NCI-H526 (cell line): ENCODE data around the gene MAP3K7.
A peak's percentile ranks its signal among the peaks of the same experiment; 100 is the strongest.

Experiments
- DNase-seq, 2 experiments: peaks; one replicate each; lab custom pipeline; 2025; lab: John Stamatoyannopoulos, UW

The MAP3K7 gene

DNA sequence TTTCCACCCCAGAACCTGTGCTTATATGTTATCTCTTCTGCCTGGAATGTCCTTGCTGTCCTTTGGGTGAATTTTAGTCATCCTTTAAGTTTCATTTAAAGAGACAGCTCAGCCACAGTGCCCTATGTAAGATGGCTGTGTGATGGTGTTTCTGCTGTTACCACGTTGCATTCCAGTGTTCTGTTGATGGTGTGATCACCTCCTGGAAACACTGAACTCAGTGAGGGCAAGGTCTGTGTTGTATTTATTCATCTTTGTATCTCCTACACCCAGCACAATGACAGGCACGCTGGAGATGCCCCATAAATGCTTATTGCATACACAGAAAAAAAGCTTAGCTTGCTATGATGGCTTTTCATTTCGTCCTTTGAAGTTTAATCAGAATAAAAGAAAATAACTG lies 102.5 kb downstream of the MAP3K7 start:
- DNase-seq: no peak

DNA sequence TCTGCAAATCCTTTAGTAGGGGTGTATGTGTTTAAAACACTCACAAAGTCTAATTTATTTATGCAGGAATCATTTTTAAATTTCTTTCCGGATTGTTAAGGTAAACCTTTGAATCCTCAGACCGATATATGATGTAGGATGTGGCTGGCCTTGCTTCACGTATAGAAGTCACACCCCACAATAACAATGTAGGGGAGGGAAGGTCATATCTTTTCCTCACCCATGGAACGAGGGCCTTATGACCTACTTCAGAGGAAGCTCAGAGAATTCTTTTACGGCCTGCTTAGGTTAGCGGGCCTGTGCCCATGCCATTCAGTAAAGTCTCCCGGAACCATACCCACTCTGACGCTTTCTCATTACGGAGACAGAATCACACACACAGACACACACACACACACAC lies 102.9 kb downstream of the MAP3K7 start:
- DNase-seq: no peak

DNA sequence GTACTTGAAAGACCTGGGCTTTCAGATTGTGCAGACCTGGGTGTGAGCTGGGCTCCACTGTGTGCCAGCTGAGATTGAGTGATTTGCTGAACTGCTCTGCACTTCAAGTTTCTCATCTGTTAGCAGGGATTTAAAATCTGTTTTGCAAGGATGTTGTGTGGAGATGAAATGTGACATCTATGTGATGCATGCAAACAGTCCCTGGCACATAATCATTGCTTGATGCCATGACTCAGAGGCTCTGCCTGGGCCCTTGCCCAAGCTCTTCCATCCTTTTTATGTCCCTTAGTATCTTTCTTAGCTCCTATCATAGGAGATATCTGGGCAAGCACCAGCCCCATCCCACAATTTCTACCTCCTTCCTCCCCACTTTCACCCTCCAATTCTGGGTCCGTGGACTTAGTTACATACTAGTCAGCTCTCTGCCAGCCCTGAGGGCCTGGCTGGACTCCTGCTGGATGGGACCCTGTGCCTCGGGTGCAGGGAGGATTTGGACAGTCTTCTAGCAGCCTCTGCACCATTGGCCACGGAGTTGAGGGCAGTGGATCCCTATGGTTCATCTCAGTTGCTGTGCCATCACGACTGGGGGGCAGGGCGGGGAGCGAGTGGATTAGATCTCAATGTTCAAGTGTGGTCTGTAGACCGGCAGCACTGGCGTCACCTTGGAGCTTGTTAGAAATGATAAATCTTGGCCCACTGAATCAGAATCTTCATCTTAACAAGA lies 103.6 kb downstream of the MAP3K7 start:
- DNase-seq: no peak

DNA sequence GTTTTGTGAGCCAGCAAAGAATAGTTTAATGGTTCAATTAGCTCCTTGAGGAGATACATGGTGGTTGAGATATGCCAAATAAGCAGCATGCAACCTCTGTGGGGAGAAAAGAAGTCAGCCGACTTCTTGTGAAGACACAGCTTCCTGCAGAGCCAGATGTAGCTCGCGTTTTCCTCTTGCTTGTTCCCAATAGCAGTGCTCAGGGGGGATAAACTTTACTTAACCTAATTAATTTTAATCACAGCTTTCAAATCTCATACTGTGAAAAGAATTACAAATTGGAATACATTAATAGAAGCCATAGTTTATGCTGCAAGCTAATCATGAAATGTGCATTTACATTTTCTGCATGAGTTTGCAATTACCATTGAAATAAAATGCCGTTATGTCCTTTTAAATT lies 106.2 kb downstream of the MAP3K7 start:
- no peak for DNase-seq

DNA sequence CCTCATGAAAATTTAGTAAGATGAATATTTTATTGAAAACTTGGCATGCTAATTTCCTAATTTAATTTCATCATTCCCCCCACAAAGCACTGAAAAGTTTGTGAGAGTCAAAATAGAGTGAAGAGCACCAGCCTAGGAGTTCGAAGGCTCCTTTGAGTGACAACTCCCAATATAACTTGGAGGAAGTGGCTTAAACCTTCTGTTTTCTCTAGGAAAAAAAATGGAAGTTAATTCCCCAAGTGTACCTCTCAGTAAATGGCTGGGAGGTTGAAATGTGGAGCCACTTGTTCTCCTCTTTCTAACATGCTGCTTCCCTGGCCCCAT lies 107.3 kb downstream of the MAP3K7 start:
- no peak for DNase-seq

DNA sequence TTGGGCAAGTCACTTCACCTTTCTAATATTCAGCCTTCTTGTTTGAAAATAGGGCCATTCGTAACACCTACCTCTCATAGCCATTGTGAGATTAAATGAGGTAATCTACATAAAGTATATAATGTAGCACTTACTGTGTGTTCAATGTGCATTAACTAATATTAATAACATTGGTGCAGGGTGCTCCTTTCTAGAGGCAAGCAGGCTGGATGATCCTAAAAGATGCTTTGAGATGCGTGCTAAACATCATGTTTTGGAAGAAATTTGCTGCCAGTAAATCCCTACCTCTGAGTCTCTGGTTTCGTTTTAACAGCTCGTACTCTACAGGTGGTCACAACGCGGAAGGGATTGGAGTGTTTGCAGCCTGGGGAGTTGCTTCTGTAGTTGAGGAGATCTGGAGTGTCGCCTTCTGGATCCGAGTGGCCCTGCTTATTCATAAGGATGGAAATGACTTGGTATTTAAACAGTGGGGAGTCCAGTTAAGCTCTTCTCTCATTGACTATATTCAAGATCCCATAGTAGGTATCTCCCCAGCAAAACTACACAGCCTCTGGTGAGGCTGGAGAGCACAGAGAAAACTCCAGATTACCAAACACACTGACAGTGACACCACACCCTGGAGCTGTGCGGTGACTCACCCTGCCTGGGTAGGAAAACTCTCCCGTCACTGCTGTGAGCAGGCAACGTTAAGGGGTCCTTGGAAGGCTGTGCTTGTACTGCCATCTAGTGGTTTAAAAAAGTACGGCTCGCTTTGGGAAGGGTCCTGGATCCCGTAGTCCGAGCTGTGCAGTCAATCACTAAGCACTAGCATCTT lies 107.9 kb downstream of the MAP3K7 start:
- peak; percentile 58 to 87 for DNase-seq

DNA sequence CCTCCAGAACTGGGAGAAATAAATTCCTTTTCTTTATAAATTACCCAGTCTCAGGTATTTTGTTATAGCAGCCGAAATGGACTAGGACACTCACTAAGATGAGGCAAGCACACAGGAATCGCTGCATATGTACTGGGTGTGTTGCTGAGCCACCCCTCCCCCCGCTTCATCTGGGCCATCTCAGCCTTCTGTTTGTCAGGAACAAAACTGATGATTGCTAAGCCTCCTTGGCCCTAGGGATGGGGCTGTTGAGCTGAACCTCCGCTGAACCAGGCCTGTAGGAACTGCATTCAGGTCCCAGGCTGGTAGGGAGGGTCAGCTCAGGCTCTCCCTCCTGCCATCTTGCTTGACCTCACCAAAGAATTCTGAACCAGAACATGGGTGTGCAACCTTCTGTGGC lies 108.6 kb downstream of the MAP3K7 start:
- DNase-seq: no peak

DNA sequence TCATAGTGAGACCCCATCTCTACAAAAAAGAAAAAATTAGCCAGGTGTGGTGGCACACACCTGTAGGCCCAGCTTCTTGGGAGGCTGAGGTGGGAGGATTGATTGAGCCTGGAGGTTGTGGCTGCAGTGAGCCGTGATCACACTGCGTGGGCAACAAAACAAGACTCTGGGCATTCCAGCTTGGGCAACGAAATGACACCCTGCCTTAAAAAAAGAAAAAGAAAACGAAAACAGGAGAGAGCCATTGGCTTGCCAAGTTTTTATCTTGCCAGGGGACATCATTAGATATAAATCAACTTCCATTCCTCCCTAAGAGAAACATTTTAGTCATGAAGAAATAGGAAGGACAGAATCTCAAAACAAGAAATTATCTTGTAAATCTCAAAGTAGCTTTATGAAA lies 109.5 kb downstream of the MAP3K7 start:
- DNase-seq: no peak

DNA sequence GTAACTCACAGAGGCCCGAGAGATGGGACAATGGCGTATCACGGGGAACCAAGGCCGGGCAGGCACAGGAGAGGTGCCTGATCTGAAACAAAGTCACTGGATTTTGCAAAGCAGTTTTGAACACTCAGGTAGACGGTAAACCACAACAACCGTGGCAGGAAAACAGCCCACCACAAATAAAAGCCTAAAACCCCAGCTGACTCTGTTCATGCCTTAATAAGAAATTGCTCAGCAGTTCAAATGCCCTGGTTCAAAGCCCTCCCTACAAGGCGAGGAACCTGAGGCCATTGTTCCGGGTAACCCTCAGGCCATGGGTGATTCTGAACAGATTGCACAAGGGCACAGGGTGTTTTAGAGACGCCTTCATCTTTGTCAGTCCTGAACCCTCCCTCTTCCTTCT lies 114.2 kb downstream of the MAP3K7 start:
- DNase-seq: no peak

DNA sequence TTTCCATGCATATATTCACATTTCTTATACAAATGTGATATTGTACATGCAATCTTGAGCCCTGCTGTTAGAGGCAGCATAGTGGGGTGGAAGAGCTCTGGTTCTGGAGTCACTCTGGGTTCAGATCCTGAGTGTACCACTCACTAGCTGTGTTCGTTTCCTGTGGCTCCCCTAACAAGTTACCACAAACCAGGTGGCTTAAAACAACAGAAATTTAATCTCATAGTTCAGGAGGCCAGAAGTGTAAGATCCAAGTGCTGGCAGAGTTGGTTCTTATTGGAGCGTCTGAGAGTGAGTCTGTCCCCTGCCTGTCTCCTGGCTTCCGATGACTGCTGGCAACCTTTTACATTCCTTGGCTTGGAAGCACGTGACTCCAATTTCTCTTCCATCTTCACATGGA lies 115.6 kb downstream of the MAP3K7 start:
- no peak for DNase-seq

DNA sequence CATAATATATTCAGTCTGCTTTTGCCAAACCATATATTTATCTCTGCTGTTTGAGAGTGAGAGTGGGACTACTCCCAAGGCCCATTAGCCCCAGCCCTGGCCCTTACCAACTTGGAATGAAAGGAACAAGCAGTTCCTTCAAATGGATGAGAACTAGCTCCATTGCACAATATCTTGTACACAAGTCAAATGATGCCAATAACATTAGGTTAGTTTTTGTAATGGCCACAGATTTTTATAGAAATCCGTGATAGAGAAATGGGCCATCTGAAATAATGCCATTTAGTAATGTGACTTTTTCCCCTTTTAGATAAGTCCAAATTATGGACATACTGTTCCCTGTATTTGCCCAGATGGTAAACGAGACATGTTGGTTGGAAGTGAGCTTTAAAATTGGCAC lies 117.0 kb downstream of the MAP3K7 start:
- DNase-seq: no peak

DNA sequence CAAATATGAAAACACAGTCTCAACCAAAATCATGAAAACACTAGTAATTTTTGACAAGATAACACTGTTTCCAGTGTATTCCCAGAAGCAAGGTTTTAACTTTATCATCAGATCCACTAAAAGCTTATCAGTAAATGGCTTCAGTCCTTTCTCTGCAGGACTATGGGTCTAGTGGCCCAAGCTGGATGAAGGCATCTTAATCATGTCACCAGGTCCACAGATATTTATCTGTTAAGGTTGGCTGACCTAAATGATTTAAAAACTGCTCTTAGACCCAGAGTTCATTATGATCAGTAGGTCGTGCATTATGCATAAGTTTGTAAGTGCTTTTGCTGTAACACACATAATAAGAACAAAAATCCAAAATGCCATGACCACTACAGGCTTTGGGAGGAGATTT lies 118.0 kb downstream of the MAP3K7 start:
- no peak for DNase-seq

DNA sequence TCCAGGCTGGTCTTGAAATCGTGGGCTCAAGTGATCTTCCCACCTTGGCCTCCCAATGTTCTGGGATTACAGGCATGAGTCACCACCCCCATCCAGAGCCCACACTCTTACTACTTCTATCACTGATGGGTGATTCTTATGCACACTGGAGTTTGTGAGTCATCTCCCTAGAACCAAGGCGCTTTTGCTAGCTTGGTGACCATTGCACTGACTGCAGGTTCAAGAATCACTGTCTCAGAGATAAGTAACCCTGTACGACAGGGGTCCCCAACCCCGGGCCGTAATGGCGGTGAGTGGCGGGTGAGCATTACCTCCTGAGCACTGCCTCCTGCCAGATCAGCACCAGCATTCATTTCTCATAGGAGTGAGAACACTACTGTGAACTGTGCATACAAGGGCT lies 118.8 kb downstream of the MAP3K7 start:
- no peak for DNase-seq

DNA sequence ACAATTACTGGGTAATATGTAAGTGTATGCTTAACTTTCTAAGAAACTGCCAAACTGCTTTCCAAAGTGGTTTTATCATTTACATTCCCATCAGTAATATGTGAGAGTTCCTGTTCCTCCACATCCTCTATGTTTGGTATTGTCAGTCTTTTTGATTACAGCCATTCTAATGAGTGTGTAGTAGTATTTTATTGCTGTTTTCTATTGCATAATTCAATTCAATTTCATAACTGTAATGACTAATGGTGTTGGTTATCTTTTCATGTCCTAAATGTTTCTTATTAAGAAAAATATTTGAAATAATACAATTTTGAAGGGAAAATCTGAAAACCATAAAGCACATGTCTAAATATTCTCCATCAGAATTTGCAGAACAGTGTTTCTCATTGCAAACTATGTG lies 119.3 kb downstream of the MAP3K7 start:
- no peak for DNase-seq

DNA sequence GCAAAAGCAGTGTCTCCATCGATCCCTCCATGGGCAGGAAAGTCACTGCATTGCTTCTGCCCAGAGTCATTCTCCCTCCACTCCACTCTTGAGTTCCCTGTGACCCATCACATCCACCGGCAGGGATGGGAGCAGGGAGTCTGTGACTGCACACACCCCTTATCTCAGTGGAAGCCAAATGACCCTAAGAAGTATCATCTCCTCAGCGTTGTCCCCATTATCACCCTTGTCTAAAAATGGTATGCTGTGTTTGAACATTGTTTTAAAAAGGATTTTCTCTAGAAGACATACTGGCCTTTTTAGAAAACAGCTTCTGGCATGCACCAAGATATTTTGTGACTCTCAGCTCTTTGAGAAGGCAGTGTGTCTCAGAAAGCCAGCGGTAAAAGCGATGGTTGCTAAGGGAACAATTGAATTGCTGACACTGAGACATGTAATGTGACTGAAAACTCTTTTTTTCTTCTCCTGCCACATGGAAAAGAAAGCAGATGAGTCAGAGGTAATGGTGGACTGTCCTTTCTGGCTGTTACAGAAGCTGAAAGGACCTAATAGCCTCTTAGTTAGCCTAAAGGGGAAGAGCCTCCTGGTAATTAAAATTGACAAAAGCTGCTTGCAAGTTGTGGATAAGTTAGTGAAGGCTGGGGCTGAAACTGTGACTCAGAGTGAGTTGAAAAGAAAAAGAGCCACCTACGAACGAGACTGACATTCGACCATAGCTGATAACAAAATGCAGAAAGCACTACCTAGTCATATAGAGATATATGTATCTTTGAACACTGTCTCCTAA lies 120.5 kb downstream of the MAP3K7 start:
- DNase-seq: no peak

DNA sequence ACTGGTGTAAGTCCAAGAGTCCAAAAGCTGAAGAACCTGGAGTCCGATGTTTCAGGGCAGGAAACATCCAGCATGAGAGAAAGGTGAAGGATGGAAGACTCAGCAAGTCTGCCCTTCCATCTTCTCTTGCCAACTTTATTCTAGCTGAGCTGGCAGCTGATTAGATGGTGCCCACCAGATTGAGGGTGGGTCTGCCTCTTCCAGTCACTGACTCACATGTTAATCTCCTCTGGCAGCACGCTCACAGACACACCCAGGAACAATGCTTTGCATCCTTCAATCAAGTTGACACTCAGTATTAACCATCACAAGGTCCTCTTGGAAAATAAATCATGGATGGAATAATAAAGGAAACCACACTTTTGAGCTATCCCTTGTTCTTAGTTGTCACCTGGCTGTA lies 121.2 kb downstream of the MAP3K7 start:
- no peak for DNase-seq

DNA sequence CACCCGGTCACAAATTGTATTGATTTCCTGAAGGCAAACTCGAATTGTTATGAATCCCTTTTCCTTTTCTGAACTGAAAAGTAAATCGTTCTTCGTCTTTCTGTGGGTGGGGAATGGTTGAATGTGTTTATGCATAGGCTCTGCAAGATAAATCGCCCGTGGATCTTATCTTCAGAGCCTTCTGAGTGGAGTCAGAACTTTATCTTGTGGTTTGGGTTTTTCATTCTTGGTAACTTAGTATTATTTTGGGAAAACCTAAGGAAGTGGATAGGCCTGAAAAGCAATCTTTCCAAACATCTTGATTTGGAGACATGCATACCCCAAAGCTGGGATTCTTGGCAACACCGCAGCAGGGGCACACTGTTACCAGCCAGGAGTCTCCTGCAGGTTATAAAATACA lies 122.4 kb downstream of the MAP3K7 start:
- DNase-seq: no peak

DNA sequence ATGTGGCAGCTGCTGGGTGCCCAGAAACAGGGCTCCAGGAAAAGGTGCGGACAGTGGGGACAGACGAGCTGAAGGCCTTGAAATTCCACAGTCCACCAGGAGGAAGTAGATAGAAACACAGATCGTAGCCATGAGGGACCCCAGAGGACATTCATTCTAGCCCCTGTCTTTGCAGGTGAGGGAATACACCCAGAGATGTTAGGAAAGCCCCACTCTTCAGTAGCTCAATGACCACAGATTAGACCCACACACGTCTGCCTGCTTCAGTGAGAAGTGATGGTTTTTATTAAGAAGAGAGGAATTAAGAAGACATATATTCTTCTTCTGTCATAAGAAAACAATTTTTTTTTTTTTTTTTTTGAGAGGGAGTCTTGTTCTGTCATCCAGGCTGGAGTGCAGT lies 123.0 kb downstream of the MAP3K7 start:
- no peak for DNase-seq
